Erythroblast (primary cell): ENCODE measurements around the gene ZNF407.
"Not testable (repeated sequence)": the region's sequence is repeated elsewhere in the genome, so short reads cannot be mapped to it uniquely, and the experiment has no call there.

ENCODE experiments used
- DNase-seq, 2 experiments: peaks; one replicate each; lab custom pipeline; 2025; lab: John Stamatoyannopoulos, UW
- GATA1 ChIP-seq: IDR thresholded peaks from 2 replicates; pipeline ENCODE4 v1.6.1; 2011; ENCODE audit warnings: low read depth, mild to moderate bottlenecking, control low read depth, low read length, moderate library complexity
- POLR2A ChIP-seq: IDR thresholded peaks from 2 replicates; pipeline ENCODE4 v1.6.1; 2011; ENCODE audit warnings: mild to moderate bottlenecking, low read length

Gene ZNF407

GRCh38 chr18:74946646-74947375, 349.1 kb downstream of the ZNF407 start:
- TF ChIP-seq POLR2A (no peak), GATA1 (no peak)
- no peak for DNase-seq

- no peak for DNase-seq
- TF ChIP-seq GATA1 (no peak), POLR2A (no peak)
These were observed 349.7 kb downstream of the ZNF407 start for GRCh38 chr18:74947417-74947816.

DNA sequence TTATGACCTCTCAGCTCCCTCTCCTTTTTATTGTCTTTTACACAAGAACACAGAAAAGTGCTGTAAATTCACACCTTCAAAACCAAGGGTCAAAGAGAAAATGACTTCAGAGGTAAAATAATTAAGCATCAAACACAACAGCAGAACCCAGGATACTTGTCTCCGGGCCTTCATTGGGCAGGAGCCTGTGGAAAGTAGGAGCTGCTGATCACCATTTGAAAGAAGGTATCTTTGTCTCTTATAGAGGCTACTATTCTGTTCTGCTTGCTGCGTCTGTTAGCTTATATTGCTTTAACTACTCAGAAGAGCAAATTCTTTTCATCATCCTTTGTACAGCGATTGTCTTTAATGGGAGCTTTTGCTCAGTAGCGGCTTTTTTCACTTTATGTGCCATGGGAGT, 350.2 kb downstream of the ZNF407 start:
- TF ChIP-seq GATA1 (no peak), POLR2A (no peak)
- no peak for DNase-seq

- DNase-seq: no peak
- TF ChIP-seq GATA1: no peak
- no peak for TF ChIP-seq POLR2A
These were observed 351.9 kb downstream of the ZNF407 start for GRCh38 chr18:74949611-74950010.

DNA sequence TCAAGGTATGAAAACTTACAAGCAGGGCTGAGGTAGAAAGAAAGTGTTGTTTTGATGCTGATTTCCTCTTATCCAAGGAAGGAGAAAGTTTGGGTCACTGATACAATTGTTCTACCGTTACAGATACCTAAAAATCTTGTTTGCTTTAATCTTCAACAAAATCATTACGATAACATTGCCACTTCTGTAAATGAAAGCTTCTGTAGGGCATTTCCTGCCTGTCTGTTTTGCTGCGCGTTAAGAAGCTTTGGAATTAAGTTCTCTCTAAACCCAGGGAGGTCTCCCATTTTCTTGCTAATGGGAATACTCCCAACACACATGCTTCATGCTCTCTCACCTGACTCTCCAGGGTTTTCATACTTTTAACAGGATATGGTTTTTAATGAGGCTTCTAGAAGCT, 352.8 kb downstream of the ZNF407 start:
- no peak for DNase-seq
- TF ChIP-seq POLR2A (no peak), GATA1 (no peak)

- DNase-seq: no peak
- no peak for TF ChIP-seq GATA1
- TF ChIP-seq POLR2A: no peak
These were observed 353.6 kb downstream of the ZNF407 start for GRCh38 chr18:74951165-74951760.

DNA sequence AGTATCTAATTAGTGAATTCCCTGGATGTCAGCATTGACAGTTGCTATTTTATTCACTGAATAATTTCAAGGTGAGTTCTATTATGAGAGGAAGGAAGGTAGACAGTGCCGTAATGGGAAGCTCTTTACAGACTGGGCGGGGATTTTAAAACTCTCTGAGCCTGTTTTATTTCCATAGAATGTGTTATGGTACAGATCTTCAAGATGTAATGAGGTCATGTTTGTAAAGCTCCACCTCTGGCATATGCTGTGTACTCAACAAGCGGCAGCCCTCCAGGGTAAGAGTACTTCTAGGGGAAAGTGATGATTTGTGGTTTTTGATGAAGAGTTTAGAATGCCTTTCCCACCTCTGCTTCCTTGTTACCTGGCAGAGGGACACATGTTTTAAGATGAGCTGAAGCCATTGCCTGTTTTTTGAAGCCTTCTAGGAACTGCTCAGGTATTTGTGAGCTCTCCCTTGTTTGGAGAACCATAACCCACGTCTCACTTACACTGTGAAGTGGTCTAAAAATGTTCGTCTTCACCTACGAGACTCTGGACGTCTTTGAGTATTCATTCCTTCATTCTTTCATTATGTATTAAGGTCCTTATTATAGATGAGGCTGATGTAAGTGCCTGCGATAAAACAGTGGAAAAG, 360.0 kb downstream of the ZNF407 start:
- no peak for TF ChIP-seq GATA1
- DNase-seq: no peak

DNA sequence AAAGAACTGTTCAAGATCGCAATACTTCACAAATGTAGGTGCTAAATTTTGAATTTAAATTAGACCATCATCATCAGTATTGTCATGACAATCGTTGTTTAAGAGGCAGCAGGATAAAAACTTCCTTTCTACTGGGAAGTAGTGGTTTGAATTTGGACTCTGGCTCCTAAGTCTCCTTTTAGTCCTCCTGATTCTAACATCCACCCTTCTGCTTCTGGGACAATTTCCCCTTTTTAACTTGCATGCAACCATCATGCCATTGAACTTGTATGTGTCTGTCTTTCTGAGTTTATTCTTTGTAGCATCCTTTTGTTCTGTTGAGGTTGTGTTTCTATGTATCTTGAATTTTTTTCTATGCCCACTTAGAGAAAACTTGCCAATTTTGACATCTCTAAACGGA, 361.5 kb downstream of the ZNF407 start:
- TF ChIP-seq POLR2A (no peak), GATA1 (no peak)
- no peak for DNase-seq

- DNase-seq: no peak
- TF ChIP-seq GATA1: no peak
- TF ChIP-seq POLR2A: no peak
These were observed 363.9 kb downstream of the ZNF407 start for GRCh38 chr18:74961596-74961995.

DNA sequence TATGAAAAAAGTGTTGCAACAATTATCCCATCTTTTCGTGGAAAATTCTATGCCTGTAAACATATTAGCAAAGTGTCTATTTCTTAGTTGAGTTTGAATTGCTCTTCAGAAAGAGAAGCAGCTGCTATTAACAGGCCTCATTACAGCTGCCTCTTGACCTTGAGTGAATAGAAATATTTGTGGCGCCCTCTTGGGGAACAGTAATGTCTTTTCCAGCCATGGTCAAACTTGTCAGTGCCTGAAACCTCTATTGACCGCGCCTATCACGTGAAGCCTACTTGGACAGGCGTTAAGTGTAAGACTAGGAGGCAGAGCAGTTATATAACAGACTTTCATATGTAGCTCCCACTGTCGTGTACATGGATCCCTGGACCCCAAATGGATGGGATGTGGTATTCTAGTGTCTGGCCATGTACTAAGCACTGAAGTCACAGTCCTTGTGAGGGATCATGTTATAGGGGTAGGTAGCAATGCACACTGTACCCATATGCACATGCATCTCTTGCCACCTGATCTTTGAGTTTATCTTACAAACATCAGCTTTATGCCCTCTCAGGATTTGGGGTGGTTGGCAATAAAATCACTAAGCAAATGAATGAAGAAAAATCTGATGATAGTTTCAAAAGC, 366.3 kb downstream of the ZNF407 start:
- DNase-seq: peak; percentile 69 to 71
- TF ChIP-seq POLR2A (no peak), GATA1 (no peak)

DNA sequence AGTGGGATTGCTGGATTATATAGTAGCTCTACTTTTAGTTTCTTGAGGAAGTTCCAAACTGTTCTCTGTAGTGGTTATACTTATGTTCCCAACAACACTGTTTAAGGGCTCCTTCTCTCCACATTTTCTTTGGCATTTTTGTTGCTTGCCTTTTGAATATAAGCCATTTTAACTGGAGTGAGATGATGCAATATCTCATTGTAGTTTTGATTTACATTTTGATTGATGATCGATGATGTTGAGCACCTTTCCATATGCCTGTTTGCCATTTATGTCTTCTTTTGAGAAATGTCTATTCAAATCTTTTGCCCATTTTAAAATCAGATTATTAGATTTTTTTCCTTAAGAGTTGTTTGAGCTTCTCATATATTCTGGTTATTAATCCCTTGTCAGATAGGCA, 368.0 kb downstream of the ZNF407 start:
- DNase-seq: no peak
- no peak for TF ChIP-seq POLR2A
- no peak for TF ChIP-seq GATA1

- no peak for DNase-seq
- TF ChIP-seq POLR2A: no peak
- TF ChIP-seq GATA1: no peak
These were observed 369.8 kb downstream of the ZNF407 start for GRCh38 chr18:74967438-74967837.

DNA sequence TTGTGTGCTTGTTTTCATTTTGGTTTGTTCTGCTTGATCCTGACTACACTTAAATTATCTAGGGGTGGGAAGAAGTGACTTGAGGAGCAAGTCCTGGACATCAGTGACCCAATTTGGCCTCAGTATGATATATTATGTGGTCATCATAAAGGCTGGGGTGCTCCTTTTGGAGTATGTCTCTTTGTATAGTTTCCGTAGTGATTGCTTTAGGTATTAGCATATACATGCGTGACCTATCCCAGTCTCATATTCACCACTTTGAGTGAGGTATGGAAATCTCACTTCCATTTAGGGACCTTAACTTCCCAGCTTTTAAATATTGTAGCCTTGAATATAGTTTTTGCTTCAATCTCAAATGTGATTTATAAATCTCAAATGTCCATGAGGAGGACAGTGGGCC, 370.3 kb downstream of the ZNF407 start:
- TF ChIP-seq GATA1: no peak
- TF ChIP-seq POLR2A: no peak
- no peak for DNase-seq

DNA sequence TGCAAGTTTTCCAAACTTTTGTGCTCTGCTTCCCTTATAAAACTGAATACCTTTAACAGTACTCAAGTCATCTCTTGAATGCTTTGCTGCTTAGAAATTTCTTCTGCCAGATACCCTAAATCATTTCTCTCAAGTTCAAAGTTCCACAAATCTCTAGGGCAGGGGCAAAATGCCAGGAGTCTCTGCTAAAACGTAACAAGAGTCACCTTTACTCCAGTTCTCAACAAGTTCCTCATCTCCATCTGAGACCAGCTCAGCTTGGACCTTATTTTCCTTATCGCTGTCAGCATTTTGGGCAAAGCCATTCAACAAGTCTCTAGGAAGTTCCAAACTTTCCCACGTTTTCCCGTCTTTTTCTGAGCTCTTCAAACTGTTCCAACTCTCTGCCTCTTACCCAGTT, 373.7 kb downstream of the ZNF407 start:
- not testable (repeated sequence) for DNase-seq

DNA sequence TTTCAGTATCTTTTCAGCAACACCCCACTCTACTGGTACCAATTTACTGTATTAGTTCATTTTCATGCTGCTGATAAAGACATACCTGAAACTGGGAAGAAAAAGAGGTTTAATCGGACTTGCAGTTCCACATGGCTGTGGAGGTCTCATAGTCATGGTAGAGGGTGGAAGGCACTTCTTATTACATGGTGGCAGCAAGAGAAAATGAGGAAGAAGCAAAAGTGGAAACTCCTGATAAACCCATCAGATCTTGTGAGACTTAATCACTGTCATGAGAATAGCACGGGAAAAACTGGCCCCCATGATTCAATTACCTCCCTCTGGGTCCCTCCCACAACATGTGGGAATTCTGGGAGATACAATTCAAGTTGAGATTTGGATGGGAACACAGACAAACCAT, 374.1 kb downstream of the ZNF407 start:
- DNase-seq: not testable (repeated sequence)
